ENCODE results near the gene SCN1B.
A peak's percentile ranks its signal among the peaks of the same experiment; 100 is the strongest.

The SCN1B gene

GRCh38 chr19:35030257-35031071, at the start of gene SCN1B:
Gene SCN1B, plus strand, starts transcription at chr19:35030470. Its CDS starts 351 bp downstream, at chr19:35030821.
- H3K27ac ChIP-seq (ENCODE audit: poor library complexity, severe bottlenecking): no peak within 1 kb of the TSS
- no peaks in the 10 kb centered on the region for H3K4me1 ChIP-seq (ENCODE audit: insufficient read depth, poor library complexity, severe bottlenecking)
- H3K4me3 ChIP-seq (ENCODE audit: severe bottlenecking): peak within 1 kb of the TSS; percentile 56
- DNase-seq (ENCODE audit: low spot score): no peak
- peaks cover 13% of the 10 kb centered on the region for H3K27me3 ChIP-seq (ENCODE audit: insufficient read depth, poor library complexity, severe bottlenecking)
- ATAC-seq (ENCODE audit: low read depth): peak; percentile 75
- H3K9me3 ChIP-seq (ENCODE audit: severe bottlenecking): no peaks in the 10 kb centered on the region
- TF ChIP-seq CTCF (IDR thresholded peaks at IDR 0.05; ENCODE audit: poor library complexity, severe bottlenecking): no peak
- peaks cover 17% of the 10 kb centered on the region for H3K36me3 ChIP-seq (ENCODE audit: low read depth)

DNA sequence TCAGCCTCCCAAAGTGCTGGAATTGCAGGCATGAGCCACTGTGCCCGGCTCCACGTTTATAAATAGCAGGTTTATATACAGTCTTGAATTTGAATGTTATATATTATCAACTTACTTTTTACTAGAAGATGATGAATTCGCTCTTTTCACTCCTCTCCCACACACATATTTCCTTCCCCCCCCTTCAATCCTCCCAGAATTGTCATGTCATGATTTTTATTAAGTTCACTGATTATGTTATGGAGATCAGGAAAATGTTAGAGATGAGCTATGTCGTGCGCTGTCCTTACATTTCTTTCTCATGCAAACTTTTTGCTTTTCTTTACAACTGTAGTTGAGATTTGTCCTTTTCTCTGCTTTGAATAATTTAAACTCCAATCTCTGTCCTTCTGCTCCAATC, 48.0 kb upstream of the SCN1B start:
- DNase-seq (ENCODE audit: low spot score) (no peak), ATAC-seq (ENCODE audit: low read depth) (no peak)
- Histone ChIP-seq H3K27ac (ENCODE audit: poor library complexity, severe bottlenecking) (no peak overlapping the region), H3K36me3 (ENCODE audit: low read depth) (no peaks in the 10 kb centered on the region), H3K27me3 (ENCODE audit: insufficient read depth, poor library complexity, severe bottlenecking) (no peaks in the 10 kb centered on the region), H3K4me1 (ENCODE audit: insufficient read depth, poor library complexity, severe bottlenecking) (no peaks in the 10 kb centered on the region), H3K9me3 (ENCODE audit: severe bottlenecking) (no peaks in the 10 kb centered on the region), H3K4me3 (ENCODE audit: severe bottlenecking) (no peak overlapping the region)
- TF ChIP-seq CTCF (IDR thresholded peaks at IDR 0.05; ENCODE audit: poor library complexity, severe bottlenecking): no peak

DNA sequence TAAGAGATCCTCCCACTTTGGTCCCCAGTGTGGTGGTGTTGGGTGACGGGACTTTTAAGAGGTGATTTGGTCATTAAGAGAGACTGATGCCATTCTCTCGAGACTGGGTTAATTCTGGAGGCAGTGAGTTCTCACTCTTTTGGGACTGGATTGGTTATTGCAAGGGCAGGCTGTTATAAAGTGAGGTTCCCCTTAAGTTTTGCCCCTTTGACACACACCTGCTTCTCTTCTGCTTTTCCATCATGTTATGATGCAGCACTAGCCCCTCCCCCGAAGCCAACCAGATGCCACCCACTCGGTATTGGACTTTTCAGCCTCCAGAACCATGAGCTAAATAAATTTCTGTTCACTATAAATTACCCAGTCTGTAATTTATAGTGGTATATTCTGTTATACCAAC, 46.5 kb upstream of the SCN1B start:
- no peak overlapping the region for H3K4me3 ChIP-seq (ENCODE audit: severe bottlenecking)
- H3K27me3 ChIP-seq (ENCODE audit: insufficient read depth, poor library complexity, severe bottlenecking): no peaks in the 10 kb centered on the region
- no peak for DNase-seq (ENCODE audit: low spot score)
- H3K4me1 ChIP-seq (ENCODE audit: insufficient read depth, poor library complexity, severe bottlenecking): no peaks in the 10 kb centered on the region
- no peak for ATAC-seq (ENCODE audit: low read depth)
- no peaks in the 10 kb centered on the region for H3K9me3 ChIP-seq (ENCODE audit: severe bottlenecking)
- no peak for TF ChIP-seq CTCF (IDR thresholded peaks at IDR 0.05; ENCODE audit: poor library complexity, severe bottlenecking)
- no peaks in the 10 kb centered on the region for H3K36me3 ChIP-seq (ENCODE audit: low read depth)
- H3K27ac ChIP-seq (ENCODE audit: poor library complexity, severe bottlenecking): no peak overlapping the region

GRCh38 chr19:34984287-34984686, 46.0 kb upstream of the SCN1B start:
- H3K4me1 ChIP-seq (ENCODE audit: insufficient read depth, poor library complexity, severe bottlenecking): no peaks in the 10 kb centered on the region
- no peaks in the 10 kb centered on the region for H3K9me3 ChIP-seq (ENCODE audit: severe bottlenecking)
- ATAC-seq (ENCODE audit: low read depth): no peak
- DNase-seq (ENCODE audit: low spot score): no peak
- no peaks in the 10 kb centered on the region for H3K36me3 ChIP-seq (ENCODE audit: low read depth)
- H3K27ac ChIP-seq (ENCODE audit: poor library complexity, severe bottlenecking): no peak overlapping the region
- no peak for TF ChIP-seq CTCF (IDR thresholded peaks at IDR 0.05; ENCODE audit: poor library complexity, severe bottlenecking)
- H3K27me3 ChIP-seq (ENCODE audit: insufficient read depth, poor library complexity, severe bottlenecking): no peaks in the 10 kb centered on the region
- no peak overlapping the region for H3K4me3 ChIP-seq (ENCODE audit: severe bottlenecking)

All from RWPE2 (cell line).